SHP77 treated with DMSO at 0.1 percent for 48 hours (cell line): Measurements from ENCODE around the gene NDST4.
"Not testable (repeated sequence)": the region's sequence is repeated elsewhere in the genome, so short reads cannot be mapped to it uniquely, and the experiment has no call there.

Experiments
- DNase-seq: peaks from one replicate; lab custom pipeline; 2025; lab: John Stamatoyannopoulos, UW

Gene NDST4

DNA sequence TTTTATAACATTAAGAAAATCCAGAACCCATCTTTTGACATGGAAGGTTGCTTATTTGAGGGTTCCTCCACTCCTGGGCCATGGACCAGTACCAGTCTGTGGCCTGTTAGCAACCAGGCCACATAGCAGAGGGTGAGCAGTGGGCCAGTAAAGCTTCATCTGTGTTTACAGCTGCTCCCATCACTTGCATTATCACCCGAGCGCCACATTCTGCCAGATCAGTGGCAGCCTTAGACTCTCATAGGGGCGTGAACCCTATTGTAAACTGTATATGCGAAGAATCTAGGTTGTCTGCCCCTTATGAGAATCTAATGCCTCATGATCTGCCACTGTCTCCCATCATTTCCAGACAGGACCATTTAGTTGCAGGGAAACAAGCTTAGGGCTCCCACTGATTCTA lies 58.6 kb downstream of the NDST4 start:
- no peak for DNase-seq

GRCh38 chr4:115053313-115053712 lies 60.1 kb downstream of the NDST4 start:
- DNase-seq = no peak

- DNase-seq = no peak
Measured at GRCh38 chr4:115042496-115042895, 70.9 kb downstream of the NDST4 start.

DNA sequence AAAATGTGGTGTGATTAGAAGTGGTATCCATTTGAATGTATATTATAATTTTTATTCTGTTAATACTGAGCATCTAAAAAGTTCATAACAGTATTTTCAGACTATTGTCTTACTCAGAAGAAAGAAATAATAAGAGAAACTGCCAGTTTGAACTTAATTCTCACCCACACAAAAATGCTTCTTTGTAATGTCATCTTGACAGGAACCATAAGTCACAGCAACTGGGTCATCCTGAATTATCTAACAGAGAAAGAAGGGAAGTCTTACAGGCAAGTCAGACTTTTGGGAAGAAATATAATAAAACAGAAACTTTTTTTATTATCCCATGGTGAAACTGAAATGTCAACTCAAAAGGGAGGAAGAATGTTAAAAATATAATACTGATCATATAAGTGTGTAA lies 83.1 kb downstream of the NDST4 start:
- DNase-seq = no peak

GRCh38 chr4:115028682-115029410 lies 84.6 kb downstream of the NDST4 start:
- DNase-seq = no peak

GRCh38 chr4:114999880-115000279 lies 113.5 kb downstream of the NDST4 start:
- DNase-seq = no peak

GRCh38 chr4:114998316-114998715 lies 115.1 kb downstream of the NDST4 start:
- no peak for DNase-seq

DNA sequence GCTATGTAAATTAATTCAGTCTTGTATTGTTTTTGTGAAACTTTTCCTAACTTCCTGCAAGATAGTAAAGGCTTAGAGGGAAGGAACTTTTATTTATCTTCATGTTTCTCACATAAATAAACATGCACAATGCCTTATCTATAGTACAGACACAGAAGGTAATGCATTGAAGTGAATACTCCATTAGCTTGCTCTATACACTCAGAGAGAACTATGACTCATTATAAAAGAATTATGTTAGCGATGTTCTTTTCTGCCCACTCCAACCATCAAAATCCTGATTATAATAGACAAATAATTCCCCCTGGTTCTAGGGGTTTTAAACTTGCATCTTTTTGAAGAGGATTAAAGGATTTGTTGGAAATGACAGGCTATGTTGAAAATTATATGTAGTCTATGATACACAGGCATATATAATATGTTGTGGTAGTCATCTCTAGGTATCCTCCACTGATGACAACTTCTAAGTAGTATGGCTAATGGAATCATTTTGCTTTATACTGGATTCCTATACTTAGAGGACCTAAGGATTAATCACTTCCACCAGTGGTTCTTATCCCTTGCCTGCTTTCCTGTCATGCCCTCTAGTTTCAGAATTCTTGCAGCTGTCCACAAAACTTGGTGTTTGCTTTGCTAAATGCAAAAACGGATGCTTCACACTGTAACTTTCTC lies 115.7 kb downstream of the NDST4 start:
- no peak for DNase-seq

DNA sequence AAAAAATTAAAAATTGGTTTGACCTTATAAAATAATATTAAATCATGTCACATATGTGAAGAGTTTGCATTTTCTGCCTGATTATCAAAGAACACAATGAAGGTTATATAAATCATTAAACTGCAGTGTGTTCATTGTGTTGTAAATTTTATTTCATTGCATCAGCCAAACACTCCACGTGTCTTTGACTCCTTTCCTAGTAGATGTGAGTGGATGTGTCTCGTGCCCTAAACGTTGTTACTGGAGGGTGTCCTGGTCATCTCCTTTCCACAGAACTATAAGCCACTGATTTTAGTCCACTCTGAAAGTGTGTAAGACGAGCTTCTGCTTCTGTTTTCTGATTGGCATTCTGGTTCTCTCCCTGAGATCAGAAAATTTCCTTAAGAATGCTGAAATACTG lies 127.3 kb downstream of the NDST4 start:
- no peak for DNase-seq

DNA sequence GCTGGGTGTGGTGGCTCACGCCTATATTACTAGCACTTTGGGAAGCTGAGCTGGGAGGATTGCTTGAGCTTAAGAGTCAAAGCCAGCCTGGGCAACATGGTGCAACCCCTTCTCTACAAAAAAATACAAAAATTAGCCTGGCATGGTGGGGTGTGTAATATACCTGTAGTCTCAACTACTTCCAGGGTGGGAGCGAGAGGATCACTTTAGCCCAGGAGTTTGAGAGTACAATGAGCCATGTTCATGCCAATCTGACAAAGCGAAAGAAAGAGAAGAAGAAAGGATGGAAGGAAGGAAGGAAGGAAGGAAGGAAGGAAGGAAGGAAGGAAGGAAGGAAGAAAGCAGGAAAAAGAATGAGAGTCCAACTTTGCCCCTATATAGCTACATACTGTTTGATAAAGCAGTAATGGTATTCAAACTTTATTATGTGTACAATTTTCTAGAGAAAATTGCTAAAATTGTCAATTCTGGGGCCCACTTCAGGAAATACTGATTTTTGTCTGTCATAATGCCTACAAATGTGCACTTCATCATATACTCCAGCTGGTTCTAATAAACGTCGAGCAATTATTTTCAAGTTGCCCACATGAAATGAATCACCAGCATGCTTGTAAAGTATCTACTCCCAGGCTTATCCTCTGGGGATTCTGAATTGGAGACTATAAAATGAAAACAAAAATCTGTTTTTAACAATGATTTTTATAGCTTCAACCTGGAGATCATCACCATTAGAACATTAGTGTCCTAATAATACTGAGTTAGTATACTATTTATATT lies 132.3 kb downstream of the NDST4 start:
- no peak for DNase-seq

- DNase-seq = not testable (repeated sequence)
Measured at GRCh38 chr4:114980399-114980798, 133.0 kb downstream of the NDST4 start.

- no peak for DNase-seq
Measured at GRCh38 chr4:114976901-114977300, 136.5 kb downstream of the NDST4 start.

DNA sequence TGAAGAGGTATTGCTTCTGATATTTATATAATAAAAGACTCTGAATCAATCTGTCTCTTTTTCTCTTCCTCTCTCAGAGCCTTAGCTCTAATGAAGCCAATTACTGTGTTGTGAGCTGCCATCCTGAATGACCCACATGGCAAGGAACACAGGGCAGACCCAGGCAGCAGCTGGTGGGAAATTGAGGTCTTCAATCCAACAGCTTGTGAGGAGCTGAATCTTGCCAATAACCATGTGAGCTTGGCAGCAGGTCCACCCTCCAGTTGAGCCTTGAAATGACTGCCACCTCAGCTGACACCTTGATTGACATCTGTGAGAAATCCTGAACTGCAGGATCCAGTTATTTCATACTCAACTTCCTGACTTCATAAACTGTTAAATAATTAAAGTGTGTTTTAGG lies 149.4 kb downstream of the NDST4 start:
- DNase-seq = no peak

DNA sequence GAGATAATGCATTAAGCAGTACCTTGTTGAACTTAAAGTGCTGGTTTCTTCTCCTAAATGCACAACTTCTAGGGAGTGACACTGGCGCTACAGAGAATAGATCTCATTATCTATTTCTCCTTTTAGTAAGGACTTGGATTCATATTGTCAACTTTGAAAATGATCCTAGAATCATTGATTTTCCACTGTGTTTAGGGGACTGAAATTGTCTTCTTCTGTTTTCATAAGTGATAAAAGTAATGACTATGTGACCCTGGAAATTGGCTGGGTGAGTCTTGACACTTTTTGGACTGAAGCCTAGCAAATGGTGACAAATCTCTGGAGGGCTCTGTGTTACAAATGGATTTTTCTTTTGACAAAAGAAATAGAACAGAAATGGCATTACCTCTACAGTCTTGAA lies 167.8 kb downstream of the NDST4 start:
- no peak for DNase-seq

DNA sequence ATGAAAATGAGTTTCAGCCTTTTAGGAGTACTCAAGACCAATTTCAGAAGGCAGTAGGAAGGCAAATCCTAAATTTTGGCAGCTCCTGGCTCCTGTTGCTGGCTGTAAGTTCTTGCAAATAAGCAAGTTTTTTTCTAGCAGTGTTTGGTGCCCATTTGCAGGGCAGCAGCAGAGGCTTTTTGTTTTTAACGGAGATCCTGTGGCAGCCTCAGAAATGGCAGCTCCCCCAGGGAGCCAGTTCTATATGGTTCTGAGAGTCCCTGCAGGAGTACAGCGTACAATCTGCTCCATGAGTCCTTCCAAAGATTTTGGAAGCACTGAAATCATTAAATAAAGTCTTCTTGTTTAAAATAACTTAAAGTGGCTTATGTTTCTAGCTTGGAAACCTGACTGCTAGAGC lies 171.9 kb downstream of the NDST4 start:
- no peak for DNase-seq

- no peak for DNase-seq
Measured at GRCh38 chr4:114927881-114928280, 185.5 kb downstream of the NDST4 start.

GRCh38 chr4:114926583-114926982 lies 186.8 kb downstream of the NDST4 start:
- no peak for DNase-seq

DNA sequence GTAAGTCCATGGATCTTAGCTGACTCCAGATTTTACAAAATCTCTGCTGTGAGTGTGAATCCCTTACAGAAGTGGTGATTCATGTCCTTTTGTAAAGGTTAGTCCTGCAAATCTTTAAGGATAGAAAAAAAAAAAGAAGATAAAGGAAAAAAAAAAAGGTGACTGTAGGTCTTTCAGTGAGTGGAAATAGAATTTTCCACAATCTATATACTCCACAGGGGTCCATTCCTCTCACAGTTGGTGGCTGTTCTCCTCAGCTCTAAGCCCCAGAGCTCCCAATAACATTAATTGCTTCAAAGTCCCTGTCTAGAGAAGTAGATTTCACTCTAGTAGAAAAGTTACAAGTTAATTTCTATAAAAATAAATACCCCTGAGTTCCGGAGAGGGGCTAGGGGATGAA lies 189.1 kb downstream of the NDST4 start:
- DNase-seq = no peak

GRCh38 chr4:114922592-114922933 lies 190.9 kb downstream of the NDST4 start:
- DNase-seq = peak; percentile 70

- peak; percentile 70 for DNase-seq
Measured at GRCh38 chr4:114921790-114922591, 191.4 kb downstream of the NDST4 start.

DNA sequence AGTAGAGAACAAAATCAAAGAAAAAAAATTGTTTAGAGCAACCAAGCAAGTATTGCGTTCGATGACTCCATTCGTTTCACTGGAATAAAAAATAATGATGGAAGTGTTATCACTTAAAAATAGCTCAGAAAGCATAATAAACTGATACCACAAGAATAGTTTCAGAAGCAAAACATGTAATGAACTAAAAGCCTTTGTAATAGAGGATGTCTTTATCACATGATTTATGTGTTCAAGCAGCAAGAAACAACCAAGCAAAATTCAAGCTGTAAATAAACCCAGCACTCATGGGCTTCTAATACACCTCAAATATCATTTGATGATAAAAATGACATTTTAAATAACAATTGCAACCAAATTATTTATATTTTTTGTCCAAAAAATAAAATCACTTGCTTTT lies 192.2 kb downstream of the NDST4 start:
- DNase-seq = no peak

- DNase-seq = no peak
Measured at GRCh38 chr4:114911111-114911510, 202.3 kb downstream of the NDST4 start.
